IPS-20b (cell line): ENCODE measurements around the gene HLA-F.

Source experiments
- H3K27ac ChIP-seq: one replicate; pipeline ENCODE4 v1.5.1; 2013; ENCODE audit warnings: low read length
- H3K27me3 ChIP-seq: 2 replicates; pipeline ENCODE4 v1.6.1; 2013; ENCODE audit warnings: mild to moderate bottlenecking, low read length, inconsistent platforms; ENCODE audit not compliant: insufficient read depth
- H3K36me3 ChIP-seq: 2 replicates; pipeline ENCODE4 v1.6.1; 2013; ENCODE audit warnings: low read depth, mild to moderate bottlenecking, inconsistent platforms, low read length, moderate library complexity; ENCODE audit not compliant: insufficient read depth
- H3K4me1 ChIP-seq: 2 replicates; pipeline ENCODE4 v1.6.1; 2013; ENCODE audit warnings: mild to moderate bottlenecking, control low read depth, inconsistent platforms, low read length, moderate library complexity; ENCODE audit not compliant: insufficient read depth
- H3K4me3 ChIP-seq: 2 replicates; pipeline ENCODE4 v1.5.1; 2013; ENCODE audit warnings: mild to moderate bottlenecking, low read length, inconsistent platforms
- H3K9ac ChIP-seq: 2 replicates; pipeline ENCODE4 v1.6.1; 2013; ENCODE audit warnings: low read depth, mild to moderate bottlenecking, inconsistent platforms, low read length, moderate library complexity
- H3K9me3 ChIP-seq: 2 replicates; pipeline ENCODE4 v1.6.1; 2013; ENCODE audit warnings: mild to moderate bottlenecking, low read depth, low read length, inconsistent platforms; ENCODE audit not compliant: insufficient read depth

HLA-F gene

DNA sequence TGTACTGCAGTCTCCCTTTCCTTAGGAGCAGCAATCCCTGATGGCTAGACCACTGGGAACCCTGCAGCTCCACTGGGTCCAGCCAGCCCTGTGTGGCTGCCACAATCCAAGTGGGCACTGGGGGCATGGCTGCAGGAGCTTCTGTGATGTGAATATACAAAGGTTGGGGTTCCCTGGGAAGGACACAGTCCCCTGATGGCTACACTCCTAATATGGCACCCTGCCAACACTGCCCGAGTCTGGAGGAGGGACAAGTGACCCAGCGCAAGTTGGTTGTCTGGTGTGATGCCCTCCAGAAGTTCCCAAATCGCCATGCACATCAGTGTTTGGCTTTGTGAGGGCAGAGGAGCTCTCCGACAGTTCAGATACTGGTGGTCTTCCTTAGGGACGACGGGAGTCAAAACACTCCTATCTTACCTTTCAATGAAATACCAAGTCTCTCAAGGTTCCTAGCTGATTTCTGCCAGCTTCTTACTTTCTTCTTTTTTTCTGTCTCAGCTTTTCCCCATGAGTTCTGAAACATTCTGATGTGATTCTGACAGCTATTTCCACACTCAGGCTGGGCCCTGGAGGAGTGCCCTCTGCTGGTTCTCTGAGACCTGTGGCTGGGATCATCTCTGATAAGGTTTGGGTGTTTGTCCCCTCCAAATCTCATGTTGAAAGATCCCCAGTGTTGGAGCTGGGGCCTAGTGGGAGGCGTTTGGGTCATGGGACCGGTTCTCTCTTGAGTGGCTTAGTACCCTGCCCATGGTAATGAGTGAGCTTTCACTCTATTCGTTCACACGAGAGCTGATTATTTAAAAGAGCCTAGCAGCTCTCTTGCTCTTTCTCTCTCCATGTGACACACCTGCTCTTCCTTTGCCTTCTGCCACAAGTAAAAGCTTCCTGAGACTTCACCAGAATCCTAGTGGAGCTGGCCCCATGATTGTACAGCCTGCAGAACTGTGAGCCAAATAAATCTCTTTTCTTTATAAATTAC lies 26.8 kb upstream of the HLA-F start:
- no peaks in the 10 kb centered on the region for H3K4me1 ChIP-seq
- no peaks in the 10 kb centered on the region for H3K36me3 ChIP-seq
- H3K27ac ChIP-seq: no peak overlapping the region
- no peaks in the 10 kb centered on the region for H3K9me3 ChIP-seq
- H3K27me3 ChIP-seq: no peaks in the 10 kb centered on the region
- H3K9ac ChIP-seq: no peak overlapping the region
- H3K4me3 ChIP-seq: no peak overlapping the region

DNA sequence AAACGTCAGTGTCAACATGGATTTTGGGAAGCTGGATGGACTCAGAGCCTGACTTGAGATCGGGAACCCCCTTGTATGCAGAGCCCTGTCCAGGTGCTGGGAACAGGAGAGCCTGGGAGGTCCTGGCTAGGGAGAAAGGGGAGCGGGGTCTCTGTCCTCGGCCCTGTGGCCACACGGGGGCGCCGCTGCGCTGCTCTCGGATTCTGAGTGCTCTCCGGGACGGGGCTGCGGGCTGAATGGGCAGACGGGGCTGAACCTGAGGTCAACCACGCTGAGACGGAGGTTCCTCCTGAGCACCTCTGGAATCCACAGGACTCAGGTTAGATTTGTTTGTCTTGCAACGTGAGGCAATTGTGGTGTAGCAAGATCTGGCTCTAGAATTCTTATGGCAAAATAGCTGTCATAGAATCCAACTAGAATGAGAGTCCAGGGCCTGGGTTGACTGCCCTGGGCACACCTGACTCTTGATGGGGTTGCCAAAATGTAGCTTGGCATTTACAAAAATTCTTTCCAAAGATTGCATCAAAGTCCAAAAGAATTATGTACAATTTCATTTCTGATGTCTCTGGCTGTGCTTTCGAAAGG lies 20.6 kb upstream of the HLA-F start:
- no peaks in the 10 kb centered on the region for H3K4me1 ChIP-seq
- H3K36me3 ChIP-seq: no peaks in the 10 kb centered on the region
- H3K9me3 ChIP-seq: no peaks in the 10 kb centered on the region
- no peaks in the 10 kb centered on the region for H3K27me3 ChIP-seq
- no peak overlapping the region for H3K4me3 ChIP-seq
- H3K9ac ChIP-seq: no peak overlapping the region
- H3K27ac ChIP-seq: no peak overlapping the region

DNA sequence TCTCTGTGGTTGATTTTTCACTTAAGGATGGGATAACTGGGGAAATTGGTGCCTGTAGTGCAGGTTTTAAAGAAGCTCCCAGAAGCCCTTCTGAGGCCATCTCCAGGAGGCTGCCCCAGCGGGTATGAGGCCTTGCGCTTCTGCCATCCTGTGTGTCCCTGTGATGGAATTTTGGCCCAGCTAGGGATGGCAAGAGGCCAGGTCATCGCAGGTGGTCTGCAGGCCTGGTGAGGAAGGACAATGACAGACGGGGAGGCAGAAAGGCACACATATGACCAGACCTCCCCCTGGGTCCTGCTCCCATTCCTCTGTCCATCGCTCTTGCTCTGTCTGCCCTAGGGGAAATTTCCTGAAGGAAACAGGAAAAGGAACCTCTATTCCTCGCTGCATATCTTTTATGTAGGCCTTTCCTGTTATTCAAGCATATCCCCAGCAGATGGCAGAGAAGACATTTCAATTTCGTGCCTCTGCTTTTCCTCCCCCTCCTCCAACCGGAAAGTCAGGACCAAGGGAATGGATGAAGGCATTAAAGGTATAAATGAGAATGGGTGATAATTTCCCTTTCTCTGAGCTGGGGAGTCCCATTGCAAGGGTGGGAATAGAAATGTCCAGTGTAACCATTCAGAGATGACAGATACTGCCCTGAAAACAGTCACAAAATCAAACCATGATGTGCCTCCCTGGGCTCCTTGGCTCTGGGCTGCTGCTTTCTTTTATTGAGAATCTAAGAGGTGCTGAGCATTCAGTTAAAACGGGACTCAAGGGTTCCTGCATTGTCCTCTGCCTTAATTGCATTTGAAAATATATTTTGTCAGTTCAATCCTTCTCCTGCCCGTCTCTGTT lies 17.6 kb upstream of the HLA-F start:
- H3K9ac ChIP-seq: no peak overlapping the region
- no peak overlapping the region for H3K4me3 ChIP-seq
- no peaks in the 10 kb centered on the region for H3K36me3 ChIP-seq
- H3K4me1 ChIP-seq: no peaks in the 10 kb centered on the region
- H3K9me3 ChIP-seq: no peaks in the 10 kb centered on the region
- H3K27me3 ChIP-seq: no peaks in the 10 kb centered on the region; the same call in 1 of the 2 replicates
- H3K27ac ChIP-seq: no peak overlapping the region

DNA sequence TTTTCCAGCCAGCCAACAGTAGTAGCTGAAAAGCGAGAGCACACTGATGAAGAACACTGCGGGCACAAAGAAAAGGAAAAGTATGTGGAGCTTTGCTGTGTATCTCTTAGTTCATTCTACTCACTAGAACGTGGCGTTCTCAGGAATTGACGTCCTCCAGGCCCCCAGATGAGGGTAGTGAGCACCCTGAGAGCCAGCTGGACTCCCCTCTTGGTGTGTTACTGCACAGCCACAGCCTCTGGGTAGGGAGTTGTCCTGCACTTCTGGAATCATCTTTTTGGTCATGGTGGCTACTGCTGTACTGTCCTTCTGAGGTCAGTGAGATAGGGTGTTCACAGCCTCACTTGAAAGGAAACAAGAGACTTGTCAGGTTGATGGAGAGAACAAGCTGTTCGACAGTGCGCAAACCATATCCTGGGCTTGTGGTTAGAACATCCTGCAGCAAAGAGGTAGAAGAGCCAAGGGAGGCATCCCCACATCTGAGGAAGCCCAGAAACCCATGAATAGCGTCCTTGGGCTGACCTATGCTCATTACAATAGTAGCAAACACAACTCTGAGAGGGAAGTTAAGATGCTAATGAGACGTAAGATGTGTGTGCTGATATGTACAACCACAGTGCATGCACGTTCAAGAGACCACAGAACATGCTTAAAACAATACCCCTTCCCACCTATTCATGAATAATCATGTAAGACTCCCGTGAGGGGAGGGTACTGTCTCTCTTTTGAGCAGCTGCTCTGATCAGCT lies 14.6 kb upstream of the HLA-F start:
- no peaks in the 10 kb centered on the region for H3K4me1 ChIP-seq
- H3K9ac ChIP-seq: no peak overlapping the region
- H3K27me3 ChIP-seq: peaks cover 5% of the 10 kb centered on the region; the same call in 1 of the 2 replicates
- H3K4me3 ChIP-seq: no peak overlapping the region
- no peaks in the 10 kb centered on the region for H3K36me3 ChIP-seq
- no peak overlapping the region for H3K27ac ChIP-seq
- no peaks in the 10 kb centered on the region for H3K9me3 ChIP-seq

DNA sequence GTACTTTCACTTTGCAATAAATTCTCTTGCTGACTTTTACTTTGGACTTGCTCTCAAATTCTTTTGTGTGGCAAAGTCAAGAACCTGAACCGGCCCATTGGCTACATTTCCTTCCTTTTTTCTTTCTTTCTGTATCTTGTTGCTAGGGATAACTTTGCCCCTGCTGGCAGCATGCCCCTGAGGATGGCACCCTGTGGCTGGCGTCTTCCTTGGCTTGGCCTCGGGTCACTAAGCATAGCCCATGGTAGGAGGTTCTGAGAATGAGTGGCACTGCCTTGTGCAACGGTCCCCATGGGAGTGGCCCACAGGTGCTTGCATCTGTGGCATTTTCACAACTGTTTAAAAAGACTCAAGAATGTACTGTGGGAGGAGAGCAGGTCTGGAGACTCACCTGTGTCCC lies 14.0 kb upstream of the HLA-F start:
- Histone ChIP-seq H3K36me3 (no peaks in the 10 kb centered on the region), H3K27ac (no peak overlapping the region), H3K9me3 (no peaks in the 10 kb centered on the region), H3K27me3 (peaks cover 8% of the 10 kb centered on the region; the same call in 1 of the 2 replicates), H3K4me3 (no peak overlapping the region), H3K9ac (no peak overlapping the region), H3K4me1 (no peaks in the 10 kb centered on the region)

DNA sequence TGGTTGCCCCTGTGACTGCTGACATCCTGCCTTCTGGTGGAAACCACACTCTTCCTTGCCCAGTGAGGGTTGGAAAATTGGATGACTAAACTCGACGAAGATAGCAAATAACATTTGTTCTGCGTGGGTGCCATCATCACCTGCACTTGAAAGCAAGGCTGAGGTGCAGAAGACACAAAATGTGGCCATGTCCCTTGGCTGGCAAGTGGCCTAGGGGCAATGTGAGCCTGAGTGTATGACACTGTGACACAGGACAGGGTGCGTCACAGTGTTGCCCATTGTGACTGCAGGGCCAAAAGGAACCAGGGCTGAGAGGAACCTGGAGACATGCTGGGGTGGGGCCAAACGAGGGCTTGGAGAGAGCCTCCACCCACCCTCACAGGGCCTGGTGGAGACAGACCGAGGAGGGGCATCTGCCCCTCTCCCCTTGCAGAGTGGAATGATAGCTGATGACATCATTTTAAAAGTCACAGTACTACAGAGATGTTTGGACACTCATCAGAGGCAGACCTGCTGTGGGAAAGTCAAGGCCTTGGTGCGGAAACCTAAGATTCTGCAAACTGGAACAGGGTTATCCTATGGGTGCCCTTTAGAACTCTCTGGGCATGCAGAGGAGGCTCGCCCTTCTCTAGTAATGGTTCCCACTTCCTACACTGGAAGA lies 12.8 kb upstream of the HLA-F start:
- Histone ChIP-seq H3K27me3 (peaks cover 8% of the 10 kb centered on the region; the same call in 1 of the 2 replicates), H3K27ac (no peak overlapping the region), H3K4me1 (no peaks in the 10 kb centered on the region), H3K9me3 (no peaks in the 10 kb centered on the region), H3K9ac (no peak overlapping the region), H3K36me3 (no peaks in the 10 kb centered on the region), H3K4me3 (no peak overlapping the region)

DNA sequence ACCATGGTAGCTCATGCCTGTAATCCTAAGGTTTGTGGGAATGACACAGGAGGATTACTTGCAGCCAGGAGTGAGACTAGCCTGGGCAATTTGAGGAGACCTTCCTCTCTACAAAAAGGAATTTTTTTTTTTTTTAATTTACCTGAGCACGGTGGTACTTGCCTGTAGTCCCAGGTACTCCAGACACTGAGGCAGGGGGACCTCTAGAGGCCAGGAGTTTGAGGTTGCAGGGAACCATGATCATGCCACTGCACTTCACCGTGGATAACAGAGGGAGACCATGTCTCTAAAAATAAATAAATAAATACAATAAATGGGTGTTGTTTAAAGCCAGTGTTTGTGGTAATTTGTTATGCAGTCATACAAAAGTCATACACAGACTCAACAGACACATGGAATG lies 2.4 kb upstream of the HLA-F start:
- Histone ChIP-seq H3K27ac (no peak overlapping the region), H3K9ac (no peak overlapping the region), H3K36me3 (no peaks in the 10 kb centered on the region), H3K4me3 (no peak overlapping the region), H3K4me1 (no peaks in the 10 kb centered on the region), H3K27me3 (peaks cover 52% of the 10 kb centered on the region), H3K9me3 (no peaks in the 10 kb centered on the region)

DNA sequence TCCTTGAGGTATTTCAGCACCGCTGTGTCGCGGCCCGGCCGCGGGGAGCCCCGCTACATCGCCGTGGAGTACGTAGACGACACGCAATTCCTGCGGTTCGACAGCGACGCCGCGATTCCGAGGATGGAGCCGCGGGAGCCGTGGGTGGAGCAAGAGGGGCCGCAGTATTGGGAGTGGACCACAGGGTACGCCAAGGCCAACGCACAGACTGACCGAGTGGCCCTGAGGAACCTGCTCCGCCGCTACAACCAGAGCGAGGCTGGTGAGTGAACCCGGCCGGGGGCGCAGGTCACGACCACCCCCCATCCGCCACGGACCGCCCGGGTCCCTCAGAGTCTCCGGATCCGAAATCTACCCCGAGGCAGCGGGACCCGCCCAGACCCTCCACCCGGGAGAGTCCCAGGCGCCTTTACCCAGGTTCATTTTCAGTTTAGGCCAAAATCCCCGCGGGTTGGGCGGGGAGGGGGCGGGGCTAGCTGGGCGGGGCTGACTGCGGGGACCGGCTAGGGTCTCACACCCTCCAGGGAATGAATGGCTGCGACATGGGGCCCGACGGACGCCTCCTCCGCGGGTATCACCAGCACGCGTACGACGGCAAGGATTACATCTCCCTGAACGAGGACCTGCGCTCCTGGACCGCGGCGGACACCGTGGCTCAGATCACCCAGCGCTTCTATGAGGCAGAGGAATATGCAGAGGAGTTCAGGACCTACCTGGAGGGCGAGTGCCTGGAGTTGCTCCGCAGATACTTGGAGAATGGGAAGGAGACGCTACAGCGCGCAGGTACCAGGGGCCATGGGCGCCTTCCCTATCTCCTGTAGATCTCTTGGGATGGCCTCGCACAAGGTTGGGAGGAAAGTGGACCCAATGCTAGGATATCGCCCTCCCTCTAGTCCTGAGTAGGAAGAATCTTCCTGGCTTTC lies 693 bp downstream of the HLA-F start:
- H3K9me3 ChIP-seq: no peaks in the 10 kb centered on the region
- H3K27ac ChIP-seq: no peak overlapping the region
- no peaks in the 10 kb centered on the region for H3K4me1 ChIP-seq
- no peaks in the 10 kb centered on the region for H3K36me3 ChIP-seq
- H3K27me3 ChIP-seq: peaks cover 75% of the 10 kb centered on the region
- H3K4me3 ChIP-seq: peak overlapping the region; percentile 79
- H3K9ac ChIP-seq: no peak overlapping the region

DNA sequence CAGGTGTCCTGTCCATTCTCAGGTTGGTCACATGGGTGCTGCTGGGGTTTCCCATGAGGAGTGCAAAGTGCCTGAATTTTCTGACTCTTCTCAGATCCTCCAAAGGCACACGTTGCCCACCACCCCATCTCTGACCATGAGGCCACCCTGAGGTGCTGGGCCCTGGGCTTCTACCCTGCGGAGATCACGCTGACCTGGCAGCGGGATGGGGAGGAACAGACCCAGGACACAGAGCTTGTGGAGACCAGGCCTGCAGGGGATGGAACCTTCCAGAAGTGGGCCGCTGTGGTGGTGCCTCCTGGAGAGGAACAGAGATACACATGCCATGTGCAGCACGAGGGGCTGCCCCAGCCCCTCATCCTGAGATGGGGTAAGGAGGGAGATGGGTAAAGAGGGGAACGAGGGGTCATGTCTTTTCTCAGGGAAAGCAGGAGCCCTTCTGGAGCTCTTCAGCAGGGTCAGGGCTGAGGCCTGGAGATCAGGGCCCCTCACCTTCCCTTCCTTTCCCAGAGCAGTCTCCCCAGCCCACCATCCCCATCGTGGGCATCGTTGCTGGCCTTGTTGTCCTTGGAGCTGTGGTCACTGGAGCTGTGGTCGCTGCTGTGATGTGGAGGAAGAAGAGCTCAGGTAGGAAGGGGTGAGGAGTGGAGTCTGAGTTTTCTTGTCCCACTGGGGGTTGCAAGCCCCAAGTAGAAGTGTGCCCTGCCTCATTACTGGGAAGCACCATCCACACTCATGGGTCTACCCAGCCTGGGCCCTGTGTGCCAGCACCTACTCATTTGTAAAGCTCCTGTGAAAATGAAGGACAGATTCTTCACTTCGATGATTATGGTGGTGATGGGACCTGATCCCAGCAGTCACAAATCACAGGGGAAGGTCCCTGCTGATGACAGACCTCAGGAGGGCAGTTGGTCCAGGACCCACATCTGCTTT lies 2.0 kb downstream of the HLA-F start:
- no peak overlapping the region for H3K4me3 ChIP-seq
- H3K27me3 ChIP-seq: peaks cover 80% of the 10 kb centered on the region
- H3K9me3 ChIP-seq: no peaks in the 10 kb centered on the region
- no peaks in the 10 kb centered on the region for H3K4me1 ChIP-seq
- H3K9ac ChIP-seq: no peak overlapping the region
- H3K27ac ChIP-seq: no peak overlapping the region
- H3K36me3 ChIP-seq: no peaks in the 10 kb centered on the region
